Lung microvascular endothelial cell (primary cell): Measurements from ENCODE around the gene SEC16A. TPM values are rescaled to one million over a fixed set of nuclear protein-coding genes. Genes with fewer than 3 reads are reported as not detected.

Experiments
- DNase-seq, 2 donors: peaks; one replicate each; pipeline versions ENCODE4 v3.0.0 to v3.0.0-alpha.2; 2010; ENCODE audit warnings: low read depth in 2 of 2
- total RNA-seq: library from RNA; depleted of rRNA; stranded (reverse); fragments of >200 nt; gene quantifications from 2 replicates; pipeline ENCODE4 v1.2.1, GENCODE V29; 2014

The SEC16A gene, protein sequence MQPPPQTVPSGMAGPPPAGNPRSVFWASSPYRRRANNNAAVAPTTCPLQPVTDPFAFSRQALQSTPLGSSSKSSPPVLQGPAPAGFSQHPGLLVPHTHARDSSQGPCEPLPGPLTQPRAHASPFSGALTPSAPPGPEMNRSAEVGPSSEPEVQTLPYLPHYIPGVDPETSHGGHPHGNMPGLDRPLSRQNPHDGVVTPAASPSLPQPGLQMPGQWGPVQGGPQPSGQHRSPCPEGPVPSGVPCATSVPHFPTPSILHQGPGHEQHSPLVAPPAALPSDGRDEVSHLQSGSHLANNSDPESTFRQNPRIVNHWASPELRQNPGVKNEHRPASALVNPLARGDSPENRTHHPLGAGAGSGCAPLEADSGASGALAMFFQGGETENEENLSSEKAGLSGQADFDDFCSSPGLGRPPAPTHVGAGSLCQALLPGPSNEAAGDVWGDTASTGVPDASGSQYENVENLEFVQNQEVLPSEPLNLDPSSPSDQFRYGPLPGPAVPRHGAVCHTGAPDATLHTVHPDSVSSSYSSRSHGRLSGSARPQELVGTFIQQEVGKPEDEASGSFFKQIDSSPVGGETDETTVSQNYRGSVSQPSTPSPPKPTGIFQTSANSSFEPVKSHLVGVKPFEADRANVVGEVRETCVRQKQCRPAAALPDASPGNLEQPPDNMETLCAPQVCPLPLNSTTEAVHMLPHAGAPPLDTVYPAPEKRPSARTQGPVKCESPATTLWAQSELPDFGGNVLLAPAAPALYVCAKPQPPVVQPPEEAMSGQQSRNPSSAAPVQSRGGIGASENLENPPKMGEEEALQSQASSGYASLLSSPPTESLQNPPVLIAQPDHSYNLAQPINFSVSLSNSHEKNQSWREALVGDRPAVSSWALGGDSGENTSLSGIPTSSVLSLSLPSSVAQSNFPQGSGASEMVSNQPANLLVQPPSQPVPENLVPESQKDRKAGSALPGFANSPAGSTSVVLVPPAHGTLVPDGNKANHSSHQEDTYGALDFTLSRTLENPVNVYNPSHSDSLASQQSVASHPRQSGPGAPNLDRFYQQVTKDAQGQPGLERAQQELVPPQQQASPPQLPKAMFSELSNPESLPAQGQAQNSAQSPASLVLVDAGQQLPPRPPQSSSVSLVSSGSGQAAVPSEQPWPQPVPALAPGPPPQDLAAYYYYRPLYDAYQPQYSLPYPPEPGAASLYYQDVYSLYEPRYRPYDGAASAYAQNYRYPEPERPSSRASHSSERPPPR (N-terminal part only)
- 12.4 and 14.3 TPM in 2 replicates for total RNA-seq

DNA sequence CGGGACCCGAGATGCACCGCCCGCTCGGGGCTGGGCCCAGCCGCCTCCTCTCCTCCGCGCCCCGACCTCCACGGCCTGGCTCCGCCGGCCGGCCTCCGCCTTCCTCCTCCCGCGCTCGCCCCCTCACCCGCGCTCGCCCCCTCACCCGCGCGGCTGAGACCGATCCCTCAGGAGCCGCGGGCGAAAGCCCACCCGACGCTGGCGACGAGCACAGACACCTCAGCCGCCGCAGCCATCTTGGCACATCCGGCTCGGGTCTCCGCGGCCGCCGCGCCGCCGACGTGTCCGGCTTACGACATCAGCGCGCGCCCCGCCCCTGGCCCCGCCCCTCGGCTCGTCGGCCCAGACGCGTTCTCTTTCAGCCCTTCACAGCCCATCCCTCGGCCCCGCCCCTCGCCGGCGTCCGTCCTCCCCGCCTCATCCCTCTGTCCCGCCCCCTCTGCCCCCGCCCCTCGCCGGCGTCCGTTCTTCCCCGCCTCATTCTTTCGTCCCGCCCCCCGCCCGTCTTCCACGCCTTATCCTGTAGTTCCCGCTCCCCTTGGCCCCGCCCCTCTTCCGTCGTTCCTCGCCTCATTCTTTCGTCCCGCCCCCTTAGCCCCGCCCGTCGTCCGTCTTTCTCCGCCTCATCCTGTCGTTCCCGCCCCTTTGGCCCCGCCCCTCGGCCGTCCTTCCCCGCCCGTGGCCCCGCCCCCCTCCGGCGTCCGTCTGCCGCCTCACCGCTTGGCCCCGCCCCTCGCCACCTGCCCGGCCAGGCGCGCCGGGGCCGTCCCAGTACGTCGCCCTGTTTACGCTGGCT, at the start of gene SEC16A:
TSS of gene SEC16A (minus strand) at position 248 of the 796 bp plus-strand sequence. CDS start 5,425 bp downstream, outside the sequence.
- peak; percentile 99 to 100 for DNase-seq

DNA sequence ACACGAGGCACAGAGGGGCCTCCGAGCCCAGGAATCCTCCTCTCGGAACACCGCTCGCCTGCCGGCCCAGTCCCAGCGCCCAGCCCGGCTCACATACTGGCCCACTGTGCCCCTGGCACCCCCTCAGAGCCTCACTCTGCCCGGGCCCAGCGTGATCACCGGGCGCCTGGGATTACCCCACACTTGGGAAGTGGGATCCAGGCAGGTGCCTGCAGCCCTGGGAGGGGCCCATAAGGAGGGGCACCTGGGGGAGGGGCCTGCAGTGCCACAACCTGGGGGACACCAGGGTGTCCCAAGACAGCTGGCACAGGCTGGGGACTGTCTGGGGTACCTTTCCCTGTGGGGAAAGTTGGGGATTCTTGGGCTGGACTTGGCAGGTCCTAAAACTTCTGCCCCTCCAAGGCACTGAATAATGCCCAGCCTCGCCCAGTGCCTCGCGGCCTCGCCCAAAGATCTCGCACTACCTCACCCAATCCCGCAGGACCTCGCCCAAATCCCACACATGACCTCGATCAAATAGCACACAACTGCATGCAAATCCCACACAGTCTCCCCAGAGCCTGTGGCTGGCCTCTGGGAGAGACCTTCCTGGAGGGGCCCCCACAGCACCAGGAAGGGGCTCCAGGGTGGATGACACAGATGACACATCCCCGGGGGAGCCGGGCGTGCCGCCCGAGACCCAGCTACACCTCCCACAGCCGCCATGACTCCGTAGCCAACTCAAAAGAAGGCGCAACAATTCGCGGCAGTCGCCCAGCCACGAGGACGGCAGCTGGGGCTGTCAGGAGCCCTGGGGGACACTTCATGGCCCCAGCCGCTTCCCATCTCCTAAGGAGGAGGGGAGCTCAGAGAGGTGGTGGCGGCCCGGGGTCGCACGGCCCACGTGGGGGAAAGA, 49.3 kb upstream of the SEC16A start:
- DNase-seq, result peak in 1 of 2 donors; percentile 41

GRCh38 chr9:136531186-136531903, 48.5 kb upstream of the SEC16A start:
- peak; percentile 19 to 36 for DNase-seq

DNA sequence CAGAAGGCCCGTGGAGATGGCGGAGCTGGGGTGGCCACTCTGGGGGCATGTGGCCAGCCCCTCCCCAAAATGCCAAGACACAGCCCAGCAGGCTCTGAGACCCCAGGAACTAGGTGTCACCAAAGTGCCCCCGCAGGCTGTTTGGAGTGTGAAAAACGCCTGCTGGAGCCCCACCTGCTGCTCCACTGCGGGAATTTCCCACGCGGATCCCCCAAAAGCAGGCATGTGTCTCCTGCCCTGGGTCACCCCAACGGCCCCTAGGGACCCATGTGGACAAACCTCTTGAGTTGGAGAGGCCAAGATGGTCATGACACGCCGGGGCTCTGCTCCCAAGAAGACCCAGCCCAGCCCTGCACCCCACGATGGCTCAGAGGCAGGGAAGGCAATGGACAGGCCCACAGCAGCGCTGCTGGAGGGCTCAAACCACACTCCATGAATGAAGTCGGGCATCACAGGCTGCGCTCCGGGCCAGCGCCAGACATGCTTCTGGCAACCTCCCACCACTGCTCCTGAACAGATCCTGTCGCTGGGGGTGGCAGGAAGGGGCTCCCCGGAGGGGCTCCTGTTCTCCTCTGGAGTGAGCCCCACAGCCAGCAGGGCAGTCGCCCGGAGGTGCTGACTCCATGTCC, 47.7 kb upstream of the SEC16A start:
- DNase-seq, result peak; percentile 51 to 70

- DNase-seq, result peak; percentile 88 to 93
Observed at GRCh38 chr9:136529516-136530460, 46.9 kb upstream of the SEC16A start.

DNA sequence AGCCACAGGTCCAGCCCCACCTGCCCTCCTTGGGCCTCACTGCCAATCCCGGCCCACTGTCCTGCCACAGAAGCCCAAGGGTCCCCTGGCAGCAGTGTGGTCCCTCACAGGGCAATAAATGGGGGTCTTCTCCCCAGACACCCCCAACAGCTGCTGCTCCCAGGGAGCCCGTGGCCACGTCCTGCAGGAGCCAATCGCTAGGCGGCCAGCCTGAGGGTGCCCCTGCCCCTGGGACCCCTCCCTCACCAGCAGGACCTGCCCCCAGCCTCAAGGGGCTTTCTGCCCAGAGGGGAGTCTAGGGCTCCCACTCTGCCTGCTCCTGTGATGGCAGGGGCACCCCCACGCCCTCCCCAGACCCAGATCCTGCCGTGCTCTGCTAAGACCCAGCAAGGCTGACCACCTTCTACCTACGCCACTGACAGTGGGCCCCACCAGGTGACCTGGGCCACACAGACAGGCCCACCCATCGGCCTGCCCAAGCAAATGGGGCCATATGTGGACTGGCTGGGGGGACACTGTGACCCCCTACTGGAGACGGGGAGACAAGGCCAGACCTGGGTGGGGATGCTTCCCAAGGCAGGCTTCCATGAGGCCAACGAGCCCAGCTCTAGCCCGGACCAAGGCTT, 46.0 kb upstream of the SEC16A start:
- no peak for DNase-seq

- DNase-seq, result peak; percentile 42 to 78
Observed at GRCh38 chr9:136527721-136528710, 45.2 kb upstream of the SEC16A start.

- no peak for DNase-seq
Observed at GRCh38 chr9:136527131-136527530, 44.3 kb upstream of the SEC16A start.

DNA sequence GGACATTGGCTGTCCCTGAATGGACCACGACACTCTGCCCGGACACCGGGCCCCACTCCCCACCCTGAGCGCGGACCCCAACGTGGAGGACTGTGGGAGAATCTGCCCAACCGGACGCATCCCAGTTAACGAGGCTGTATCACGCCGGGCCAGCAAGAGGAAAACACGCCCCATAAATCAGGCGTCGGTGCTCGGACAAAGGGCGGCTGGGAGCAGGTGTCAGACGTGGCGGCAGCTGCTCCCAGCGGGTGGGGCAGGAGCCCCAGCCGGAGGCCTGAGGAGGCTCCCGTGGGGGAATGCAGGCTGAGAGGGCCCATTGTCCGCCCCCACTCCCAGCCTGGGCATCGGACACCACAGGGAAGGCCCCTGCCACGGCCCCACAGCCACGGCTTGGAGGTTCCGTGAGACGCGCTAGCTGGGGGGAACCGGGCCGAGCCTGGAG, 43.8 kb upstream of the SEC16A start:
- peak; percentile 36 to 63 for DNase-seq

DNA sequence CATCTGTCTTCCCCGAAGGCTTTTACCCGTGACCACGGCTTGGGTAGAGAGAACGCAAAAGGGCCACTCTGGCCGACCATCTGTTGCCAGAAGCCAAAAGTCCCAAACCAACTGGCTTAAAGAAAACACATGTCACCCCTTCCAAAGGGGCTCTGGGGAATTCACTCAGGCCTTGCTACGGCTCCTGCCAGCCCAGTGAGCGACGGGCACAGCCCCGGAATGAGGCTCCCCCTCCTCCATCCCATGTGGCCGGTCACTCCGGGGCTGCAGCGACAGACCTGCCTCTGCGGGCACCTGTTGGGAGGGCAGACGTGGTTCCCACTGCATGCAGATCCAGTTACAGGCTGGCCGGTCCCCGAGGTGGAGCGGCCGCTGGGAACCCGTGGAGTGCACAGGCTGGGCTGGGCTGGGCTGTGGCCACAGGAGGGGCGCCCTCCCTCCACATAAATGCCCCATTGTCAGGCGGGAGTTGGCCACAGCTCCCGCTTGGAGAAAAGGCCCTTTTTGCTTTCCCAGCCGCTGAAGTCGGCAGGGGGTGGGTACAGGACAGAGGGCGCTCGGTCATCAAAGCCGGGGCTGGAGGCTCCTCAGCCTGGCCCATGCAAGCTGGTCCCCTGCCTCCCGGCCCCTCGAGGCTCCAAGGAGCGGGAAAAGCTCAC, 43.1 kb upstream of the SEC16A start:
- DNase-seq, result peak; percentile 19 to 64

DNA sequence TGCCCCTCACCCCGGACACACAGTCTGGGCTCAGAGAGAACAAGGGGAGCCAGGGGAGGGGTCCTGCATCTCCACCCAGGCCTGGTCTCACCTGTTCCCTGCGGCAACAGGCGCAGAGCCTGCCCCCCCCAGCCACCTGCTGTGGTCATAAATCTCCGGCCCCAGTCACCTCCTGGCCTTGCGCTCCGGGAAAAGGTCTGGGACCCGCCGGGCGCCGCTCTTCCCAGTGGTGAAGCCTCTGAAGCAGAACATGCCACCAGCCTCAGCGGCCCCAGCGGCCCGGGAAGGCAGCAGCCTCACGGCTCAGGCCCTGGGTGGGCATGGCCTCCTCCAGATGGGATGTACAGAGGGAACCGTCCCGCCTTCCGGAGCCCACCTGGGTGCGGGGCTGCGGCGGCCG, 42.4 kb upstream of the SEC16A start:
- no peak for DNase-seq

- no peak for DNase-seq
Observed at GRCh38 chr9:136522314-136523237, 39.7 kb upstream of the SEC16A start.

- peak; percentile 72 to 73 for DNase-seq
Observed at GRCh38 chr9:136521537-136521936, 38.7 kb upstream of the SEC16A start.

DNA sequence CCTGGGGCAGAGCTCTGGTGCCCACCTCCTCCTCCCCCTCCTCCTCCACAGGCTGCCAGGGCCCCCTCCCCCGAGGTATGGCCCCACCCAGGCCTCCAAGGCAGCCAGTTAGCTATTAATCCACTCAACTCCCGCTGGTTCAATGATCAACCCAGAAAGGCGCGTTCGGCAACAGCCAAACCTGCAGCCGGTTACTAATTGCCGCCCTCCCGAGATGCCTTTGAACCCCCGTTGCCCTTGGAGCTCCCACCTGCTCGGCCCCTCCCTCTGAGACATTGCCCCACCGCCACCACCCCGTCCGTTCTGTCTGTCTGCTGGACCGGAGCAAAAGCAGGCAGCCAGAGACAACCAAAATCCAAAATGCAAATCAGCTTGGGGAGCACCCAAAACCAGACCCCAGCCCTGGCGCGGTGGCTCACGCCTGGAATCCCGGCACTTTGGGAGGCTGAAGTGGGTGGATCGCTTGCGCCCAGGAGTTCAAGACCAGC, 37.3 kb upstream of the SEC16A start:
- no peak for DNase-seq
